Endothelial cell of umbilical vein (primary cell): ENCODE results near the gene PPM1J. TPM values are rescaled to one million over a fixed set of nuclear protein-coding genes. Genes with fewer than 3 reads are reported as not detected.
A peak's percentile ranks its signal among the peaks of the same experiment; 100 is the strongest.

Experiments used
- BruUV-seq: library from RNA; stranded (reverse); fragments of 400-500 nt; replicated peaks from 2 replicates; lab custom pipeline; 2021; lab: Mats Ljungman, UMichigan
- CTCF ChIA-PET: fragments of 300-600, 350-600 bp; sonication (Branson Sonifier 250); formaldehyde crosslinking; loops from one replicate; lab custom pipeline; 2021; ENCODE audit warnings: antibody characterized with exemption, inconsistent platforms; lab: Charles Lee
- POLR2A ChIA-PET: fragments of 300-600, 350-600 bp; sonication (Branson Sonifier 250); formaldehyde crosslinking; loops from one replicate; lab custom pipeline; 2021; ENCODE audit warnings: antibody characterized with exemption, inconsistent platforms; lab: Charles Lee
- DNase-seq: peaks from one replicate; pipeline ENCODE4 v3.0.0-alpha.2; 2011; ENCODE audit warnings: low read depth, low spot score
- FAIRE-seq: peaks from 2 replicates; lab custom pipeline; 2011; peaks lifted over from hg19 to GRCh38; lab: Jason Lieb, UNC
- H2AFZ ChIP-seq: 2 replicates; pipeline ENCODE4 v1.6.0; 2012; ENCODE audit warnings: low read depth, low read length, control low read depth, inconsistent platforms
- H3K27ac ChIP-seq: 2 replicates; pipeline ENCODE4 v1.5.1; 2011; ENCODE audit warnings: low read depth, mild to moderate bottlenecking, control low read depth, low read length, moderate library complexity; ENCODE audit not compliant: insufficient read depth
- H3K27me3 ChIP-seq, 2 experiments: 2 replicates each; pipeline versions ENCODE4 v1.6.0 to v1.6.1; 2011; ENCODE audit warnings: low read length in 2 of 2, mixed read lengths in 1 of 2; ENCODE audit not compliant: control insufficient read depth in 2 of 2, insufficient read depth in 2 of 2
- H3K36me3 ChIP-seq, 2 experiments: 2 replicates in 1 of 2; 3 replicates in 1 of 2; pipeline ENCODE4 v1.5.1; 2011; ENCODE audit warnings: low read length in 2 of 2, mild to moderate bottlenecking in 1 of 2, moderate library complexity in 1 of 2; ENCODE audit not compliant: control insufficient read depth in 2 of 2, insufficient read depth in 2 of 2; ENCODE audit errors: extremely low read depth in 1 of 2
- H3K4me1 ChIP-seq: 3 replicates; pipeline ENCODE4 v1.5.1; 2011; ENCODE audit warnings: mild to moderate bottlenecking, low read length; ENCODE audit not compliant: control insufficient read depth, insufficient read depth; ENCODE audit errors: extremely low read depth
- H3K4me2 ChIP-seq: 2 replicates; pipeline ENCODE4 v1.6.1; 2011; ENCODE audit warnings: low read length, control low read depth, mixed read lengths; ENCODE audit not compliant: insufficient read depth
- H3K4me3 ChIP-seq, 3 experiments: fragments of 200-600 bp in 1 of 3; sonication (generic), shearing (Covaris generic) in 1 of 3; replicated peaks in 1 of 3; 2 replicates each; pipeline ENCODE4 v1.5.1; 2011 to 2016; ENCODE audit warnings: control low read depth in 3 of 3, low read length in 3 of 3, mild to moderate bottlenecking in 2 of 3, inconsistent platforms in 1 of 3, low read depth in 1 of 3, moderate library complexity in 1 of 3; ENCODE audit not compliant: insufficient read depth in 1 of 3
- H3K79me2 ChIP-seq: 2 replicates; pipeline ENCODE4 v1.6.0; 2012; ENCODE audit warnings: low read length, inconsistent platforms; ENCODE audit not compliant: control insufficient read depth, insufficient read depth
- H3K9ac ChIP-seq: replicated peaks from 2 replicates; pipeline ENCODE3; 2011; ENCODE audit warnings: low read length, control low read depth; ENCODE audit not compliant: insufficient read depth; ENCODE audit errors: extremely low read depth
- H3K9me1 ChIP-seq: replicated peaks from 3 replicates; pipeline ENCODE4 v1.6.0; 2011; ENCODE audit warnings: mild to moderate bottlenecking, low read length; ENCODE audit not compliant: control insufficient read depth, insufficient read depth; ENCODE audit errors: extremely low read depth
- H3K9me3 ChIP-seq: replicated peaks from 2 replicates; pipeline ENCODE4 v1.5.1; 2012; ENCODE audit warnings: low read length, inconsistent platforms; ENCODE audit not compliant: control insufficient read depth, insufficient read depth
- H4K20me1 ChIP-seq: replicated peaks from 2 replicates; pipeline ENCODE3; 2011; ENCODE audit warnings: mild to moderate bottlenecking, low read length; ENCODE audit not compliant: control insufficient read depth, insufficient read depth; ENCODE audit errors: extremely low read depth
- EZH2 ChIP-seq: IDR thresholded peaks from 2 replicates; pipeline ENCODE4 v1.6.1; 2012; ENCODE audit warnings: borderline replicate concordance, low read depth, mild to moderate bottlenecking, moderate library complexity, low read length, inconsistent platforms; ENCODE audit not compliant: severe bottlenecking
- FOS ChIP-seq: IDR thresholded peaks from 2 replicates; pipeline ENCODE4 v1.6.1; 2011; ENCODE audit warnings: mild to moderate bottlenecking, low read length, moderate library complexity, borderline replicate concordance; ENCODE audit not compliant: insufficient read depth
- GATA2 ChIP-seq: IDR thresholded peaks from 2 replicates; pipeline ENCODE4 v1.7.0; 2011; ENCODE audit warnings: low read depth, mild to moderate bottlenecking, moderate library complexity, mixed read lengths, low read length; ENCODE audit not compliant: insufficient read length, insufficient read depth
- JUN ChIP-seq: IDR thresholded peaks from 2 replicates; pipeline ENCODE4 v1.6.1; 2011; ENCODE audit warnings: borderline replicate concordance, low read depth; ENCODE audit not compliant: insufficient read length, insufficient read depth
- MYC ChIP-seq: IDR thresholded peaks from one replicate; pipeline ENCODE4 v1.6.1; 2011; ENCODE audit warnings: mild to moderate bottlenecking, low read depth, low read length
- POLR2A ChIP-seq: IDR thresholded peaks from 2 replicates; pipeline ENCODE4 v1.6.1; 2012; ENCODE audit warnings: low read depth, mild to moderate bottlenecking, control low read depth, low read length
- POLR2AphosphoS5 ChIP-seq: IDR thresholded peaks from 2 replicates; pipeline ENCODE4 v1.6.1; 2012; ENCODE audit warnings: low read depth, mild to moderate bottlenecking, control low read depth, low read length, moderate library complexity; ENCODE audit not compliant: insufficient read depth
- dilution Hi-C: fragments of 300-500 bp; cut with MboI; formaldehyde crosslinking; loops from one replicate; pipeline ENCODE4 v1.15.0; 2019; ENCODE audit warnings: low sequenced_read_pairs; ENCODE audit not compliant: extremely low pct_ligation_motif_present
- intact Hi-C: fragments of 100-400 bp; cut with micrococcal nuclease; formaldehyde crosslinking; loops from one replicate; pipeline ENCODE4 v1.10.0; 2022
- polyA plus RNA-seq, 4 experiments: library from polyadenylated mRNA; depleted of rRNA in 3 of 4; stranded (reverse) in 3 of 4; unstranded in 1 of 4; fragments of >200 nt; gene quantifications; 2 replicates each; pipeline versions ENCODE4 v1.2.1 to v1.2.3, GENCODE V29; 2011 to 2012; ENCODE audit warnings: missing spikeins in 1 of 4
- total RNA-seq: library from RNA; stranded (reverse); gene quantifications from 2 replicates; pipeline ENCODE4 v1.2.3, GENCODE V29; 2021
- TF ChIP-seq, protein P1 (sequence below), 2 donors: IDR thresholded peaks; 1 replicate in 1 of 2; 2 replicates in 1 of 2; pipeline ENCODE4 v1.5.1; 2011; ENCODE audit warnings: low read length in 2 of 2, mild to moderate bottlenecking in 2 of 2, moderate library complexity in 2 of 2, control low read depth in 1 of 2, inconsistent platforms in 1 of 2, low read depth in 1 of 2; ENCODE audit not compliant: insufficient read depth in 1 of 2; ENCODE audit errors: extremely low read depth in 1 of 2
- TF ChIP-seq, protein P2 (sequence below): IDR thresholded peaks from 2 replicates; pipeline ENCODE4 v1.6.1; 2011; ENCODE audit not compliant: insufficient read depth, insufficient read length

Gene PPM1J
- total and polyA plus RNA-seq, 2 donors (not counting 3 experiments of a cell fraction or from before 2014, with no cell fraction given) = 1.7 to 3.1 TPM

DNA sequence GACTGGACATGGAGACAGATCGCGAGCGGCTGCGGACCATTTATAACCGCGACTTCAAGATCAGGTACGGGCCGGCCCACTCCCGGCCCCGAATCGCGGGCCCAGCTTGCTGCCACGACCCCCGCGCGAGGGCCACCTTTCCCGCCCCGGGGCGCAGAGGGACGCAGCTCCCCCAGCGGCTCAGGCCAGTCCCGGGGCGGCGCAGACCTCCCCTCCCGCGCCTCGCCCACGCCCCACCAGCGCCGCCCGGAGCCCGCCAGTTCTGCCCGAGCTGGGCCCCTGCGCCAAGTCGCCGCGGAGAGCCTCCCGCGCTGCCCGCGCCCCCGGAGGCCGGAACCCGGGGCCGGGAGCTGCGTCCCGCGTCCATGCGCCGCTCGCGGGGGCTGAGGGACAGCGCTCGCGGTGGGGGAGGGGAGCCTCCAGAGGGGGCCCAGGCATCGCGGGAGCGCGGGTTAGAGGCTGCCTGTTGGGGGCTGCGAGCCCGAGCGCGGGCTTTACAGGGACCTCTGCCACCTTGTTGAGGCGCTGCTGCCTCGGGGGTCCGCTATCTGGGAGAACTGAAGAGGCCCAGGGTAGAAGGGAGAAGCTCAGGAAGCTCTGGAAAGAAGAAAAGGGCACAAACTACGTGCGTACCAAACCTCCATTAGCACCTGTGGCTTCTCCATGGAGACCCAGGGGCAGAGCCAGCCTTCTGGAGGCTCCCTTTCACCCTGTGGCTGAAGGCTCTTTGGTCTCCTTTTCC is 40.0 kb downstream of the PPM1J start:
- Histone ChIP-seq H3K4me1 (peaks cover 21% of the 10 kb centered on the region), H3K4me3 (peak overlapping the region; percentile 67 to 88 (median 82)), H3K4me2 (peak overlapping the region; percentile 90), H4K20me1 (peaks cover 2% of the 10 kb centered on the region), H3K36me3 (peaks cover 0 to 11% of the 10 kb centered on the region in 2 experiments), H3K27ac (peak overlapping the region; percentile 69), H2AFZ (peak overlapping the region; percentile 74), H3K9me3 (no peaks in the 10 kb centered on the region), H3K79me2 (peaks cover 20% of the 10 kb centered on the region), H3K9ac (peak overlapping the region; percentile 78), H3K27me3 (no peaks in the 10 kb centered on the region), H3K9me1 (no peaks in the 10 kb centered on the region)
- no TSS peak for BruUV-seq
- ChIA-PET CTCF (interaction anchor here (0.7 to 5.5 kb wide), 17 partner anchors 14 to 285 kb away, joined by 3 to 57 read pairs (median 15); partner anchors contain the start of genes PPM1J and RHOC), POLR2A (interaction anchor here (0.7 to 3.6 kb wide), 5 partner anchors 25 to 279 kb away, joined by 3 to 19 read pairs (median 3); partner anchors contain the start of gene CTTNBP2NL)
- peak; percentile 60 for DNase-seq
- TF ChIP-seq, protein P1, sequence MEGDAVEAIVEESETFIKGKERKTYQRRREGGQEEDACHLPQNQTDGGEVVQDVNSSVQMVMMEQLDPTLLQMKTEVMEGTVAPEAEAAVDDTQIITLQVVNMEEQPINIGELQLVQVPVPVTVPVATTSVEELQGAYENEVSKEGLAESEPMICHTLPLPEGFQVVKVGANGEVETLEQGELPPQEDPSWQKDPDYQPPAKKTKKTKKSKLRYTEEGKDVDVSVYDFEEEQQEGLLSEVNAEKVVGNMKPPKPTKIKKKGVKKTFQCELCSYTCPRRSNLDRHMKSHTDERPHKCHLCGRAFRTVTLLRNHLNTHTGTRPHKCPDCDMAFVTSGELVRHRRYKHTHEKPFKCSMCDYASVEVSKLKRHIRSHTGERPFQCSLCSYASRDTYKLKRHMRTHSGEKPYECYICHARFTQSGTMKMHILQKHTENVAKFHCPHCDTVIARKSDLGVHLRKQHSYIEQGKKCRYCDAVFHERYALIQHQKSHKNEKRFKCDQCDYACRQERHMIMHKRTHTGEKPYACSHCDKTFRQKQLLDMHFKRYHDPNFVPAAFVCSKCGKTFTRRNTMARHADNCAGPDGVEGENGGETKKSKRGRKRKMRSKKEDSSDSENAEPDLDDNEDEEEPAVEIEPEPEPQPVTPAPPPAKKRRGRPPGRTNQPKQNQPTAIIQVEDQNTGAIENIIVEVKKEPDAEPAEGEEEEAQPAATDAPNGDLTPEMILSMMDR (IDR thresholded peaks at IDR 0.05; ENCODE audit: extremely low read depth in 1 of 2, insufficient read depth in 1 of 2, low read depth in 1 of 2, low read length in 2 of 2) = peak; percentile 6 to 10
- TF ChIP-seq POLR2AphosphoS5 (peak; percentile 11), FOS (no peak), EZH2 (no peak), JUN (no peak), MYC (no peak), GATA2 (no peak), POLR2A (no peak)
- TF ChIP-seq, protein P2, sequence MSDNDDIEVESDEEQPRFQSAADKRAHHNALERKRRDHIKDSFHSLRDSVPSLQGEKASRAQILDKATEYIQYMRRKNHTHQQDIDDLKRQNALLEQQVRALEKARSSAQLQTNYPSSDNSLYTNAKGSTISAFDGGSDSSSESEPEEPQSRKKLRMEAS = no peak
- intact Hi-C loops (loop anchor here (1.0 to 2.0 kb wide), 6 partner anchors 25 to 284 kb away; partner anchors contain the start of genes CAPZA1 and ST7L), dilution Hi-C loops (no loop called here)
- FAIRE-seq = peak; percentile 33
